HepG2 (cell line): ENCODE results near the gene USP36.

Source experiments
- CTCF ChIP-seq: sonication (generic); formaldehyde crosslinking; IDR thresholded peaks from 2 replicates; pipeline ENCODE4 v1.5.0; 2020; ENCODE audit warnings: mild to moderate bottlenecking, missing genetic modification reagents, moderate library complexity
- ETV5 ChIP-seq: IDR thresholded peaks from 2 replicates; pipeline ENCODE4 v1.6.1; 2018; ENCODE audit warnings: missing biosample characterization, missing genetic modification reagents, inconsistent platforms, borderline replicate concordance
- HCFC1 ChIP-seq: fragments of 150-350 bp; IDR thresholded peaks from 2 replicates; pipeline ENCODE4 v1.6.1; 2014; ENCODE audit warnings: low read depth, low read length
- ZBTB21 ChIP-seq: sonication (generic); formaldehyde crosslinking; IDR thresholded peaks from 2 replicates; pipeline ENCODE4 v1.4.0; 2020; ENCODE audit warnings: missing genetic modification reagents
- ZSCAN9 ChIP-seq: IDR thresholded peaks from 2 replicates; pipeline ENCODE4 v1.6.1; 2016; ENCODE audit warnings: borderline replicate concordance

GRCh38 chr17:78783711-78784324, 56.8 kb downstream of the USP36 start:
- no peak for TF ChIP-seq HCFC1
- TF ChIP-seq ZBTB21 (CRISPR knock-in tag) = no peak
- no peak for TF ChIP-seq CTCF
- no peak for TF ChIP-seq ZSCAN9 (CRISPR knock-in tag)
- TF ChIP-seq ETV5 = no peak
